ENCODE results near the gene ANO6.
"Not testable (repeated sequence)": the region's sequence is repeated elsewhere in the genome, so short reads cannot be mapped to it uniquely, and the experiment has no call there.

The ANO6 gene

DNA sequence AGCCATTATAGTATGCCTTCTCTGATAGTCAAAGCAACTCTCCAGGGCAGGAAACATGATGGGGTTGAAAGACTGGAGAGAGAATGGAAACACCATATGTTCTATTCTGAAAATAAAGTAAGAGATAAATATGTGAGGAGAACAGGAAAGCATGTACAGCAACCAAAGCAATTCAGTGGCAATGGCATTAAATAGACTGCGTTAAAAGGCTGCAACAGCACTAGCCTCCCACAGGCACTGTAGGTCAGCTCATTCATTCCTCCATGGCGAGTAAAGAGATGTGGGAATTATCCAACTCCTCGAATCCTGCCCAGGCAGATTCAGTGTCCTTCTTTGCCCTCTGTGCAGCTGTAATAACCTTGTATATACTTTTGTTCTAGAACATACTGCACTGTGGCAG lies 43.8 kb downstream of the ANO6 start:
- in situ Hi-C loops (cut with HindIII; ENCODE audit: low sequenced_read_pairs) = no loop called here
- TF ChIP-seq, protein P1, sequence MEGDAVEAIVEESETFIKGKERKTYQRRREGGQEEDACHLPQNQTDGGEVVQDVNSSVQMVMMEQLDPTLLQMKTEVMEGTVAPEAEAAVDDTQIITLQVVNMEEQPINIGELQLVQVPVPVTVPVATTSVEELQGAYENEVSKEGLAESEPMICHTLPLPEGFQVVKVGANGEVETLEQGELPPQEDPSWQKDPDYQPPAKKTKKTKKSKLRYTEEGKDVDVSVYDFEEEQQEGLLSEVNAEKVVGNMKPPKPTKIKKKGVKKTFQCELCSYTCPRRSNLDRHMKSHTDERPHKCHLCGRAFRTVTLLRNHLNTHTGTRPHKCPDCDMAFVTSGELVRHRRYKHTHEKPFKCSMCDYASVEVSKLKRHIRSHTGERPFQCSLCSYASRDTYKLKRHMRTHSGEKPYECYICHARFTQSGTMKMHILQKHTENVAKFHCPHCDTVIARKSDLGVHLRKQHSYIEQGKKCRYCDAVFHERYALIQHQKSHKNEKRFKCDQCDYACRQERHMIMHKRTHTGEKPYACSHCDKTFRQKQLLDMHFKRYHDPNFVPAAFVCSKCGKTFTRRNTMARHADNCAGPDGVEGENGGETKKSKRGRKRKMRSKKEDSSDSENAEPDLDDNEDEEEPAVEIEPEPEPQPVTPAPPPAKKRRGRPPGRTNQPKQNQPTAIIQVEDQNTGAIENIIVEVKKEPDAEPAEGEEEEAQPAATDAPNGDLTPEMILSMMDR (IDR thresholded peaks at IDR 0.05; ENCODE audit: low read depth, low read length) = no peak
- H3K4me3 ChIP-seq (ENCODE audit: low read depth, low read length) = no peak overlapping the region
- peak; percentile 54 for DNase-seq (ENCODE audit: low read depth, low spot score)

DNA sequence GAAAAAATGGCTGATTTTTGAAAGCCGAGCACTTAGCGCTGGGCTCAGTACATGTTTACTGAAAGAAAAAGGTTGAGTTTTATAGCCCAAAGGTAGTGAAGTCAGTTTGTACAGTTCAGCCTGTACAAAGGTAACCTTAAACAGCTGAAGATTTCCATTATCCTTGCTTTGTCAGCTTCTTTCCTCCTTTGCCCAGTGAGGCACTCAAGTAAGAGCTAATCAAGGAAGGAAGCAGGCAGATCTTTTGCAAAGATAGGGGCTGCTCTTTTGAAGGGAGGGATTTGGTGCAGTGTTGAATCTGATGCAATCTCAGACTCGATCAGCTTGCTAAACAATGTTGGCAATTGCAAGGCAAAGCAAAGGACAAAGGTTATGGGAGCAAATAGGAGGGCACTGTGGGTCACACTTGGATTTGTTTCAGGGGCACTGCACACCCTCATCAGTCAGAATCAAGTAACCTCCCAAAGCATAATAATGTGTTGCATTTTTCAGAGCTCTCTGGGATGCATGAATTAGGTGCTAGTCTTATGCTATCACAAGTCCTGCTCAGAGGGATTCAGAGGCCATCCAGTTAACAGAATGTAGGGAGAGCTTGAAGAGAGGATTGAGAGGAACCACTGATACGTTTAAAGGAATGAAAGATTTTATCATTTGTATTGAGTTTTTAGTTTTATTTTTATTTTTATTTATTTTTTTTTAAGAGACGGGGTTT lies 44.4 kb downstream of the ANO6 start:
- in situ Hi-C loops (cut with HindIII; ENCODE audit: low sequenced_read_pairs) = no loop called here
- no peak overlapping the region for H3K4me3 ChIP-seq (ENCODE audit: low read depth, low read length)
- TF ChIP-seq, protein P1 (IDR thresholded peaks at IDR 0.05; ENCODE audit: low read depth, low read length) = no peak
- no peak for DNase-seq (ENCODE audit: low read depth, low spot score)

DNA sequence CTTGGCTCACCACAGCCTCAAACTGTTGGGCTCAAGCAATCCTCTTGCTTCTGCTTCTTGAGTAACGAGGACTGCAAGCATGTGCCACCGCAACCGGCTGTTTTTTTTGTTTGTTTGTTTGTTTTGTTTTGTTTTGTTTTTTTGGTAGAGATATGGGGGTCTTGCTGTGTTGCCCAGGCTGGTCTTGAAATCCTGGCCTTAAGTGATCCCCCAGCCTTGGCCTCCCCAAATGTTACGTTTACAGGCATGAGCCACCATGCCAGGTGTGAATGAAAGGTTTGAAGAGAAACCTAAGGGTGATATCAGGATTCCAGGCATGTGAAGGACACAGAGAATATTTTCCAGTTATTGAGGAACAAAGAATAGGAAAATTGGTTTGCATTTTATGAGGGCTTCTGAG lies 45.0 kb downstream of the ANO6 start:
- no peak for DNase-seq (ENCODE audit: low read depth, low spot score)
- TF ChIP-seq, protein P1 (IDR thresholded peaks at IDR 0.05; ENCODE audit: low read depth, low read length) = no peak
- in situ Hi-C loops (cut with HindIII; ENCODE audit: low sequenced_read_pairs) = no loop called here
- H3K4me3 ChIP-seq (ENCODE audit: low read depth, low read length) = no peak overlapping the region

DNA sequence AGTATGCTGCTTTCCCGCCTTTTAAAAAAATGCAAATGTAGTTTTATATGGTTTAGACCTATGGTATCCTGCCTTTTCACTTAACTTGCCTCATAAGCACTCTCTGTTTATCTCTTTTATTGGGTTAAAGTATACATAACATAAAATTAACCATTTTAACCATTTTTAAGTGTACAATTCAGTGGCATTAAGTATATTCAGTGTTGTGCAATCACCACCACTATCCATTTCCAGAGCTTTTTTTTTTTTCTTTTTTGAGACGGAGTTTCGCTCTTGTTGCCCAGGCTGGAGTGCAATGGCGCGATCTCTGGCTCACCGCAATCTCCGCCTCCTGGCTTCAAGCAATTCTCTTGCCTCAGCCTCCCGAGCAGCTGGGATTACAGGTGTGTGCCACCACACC lies 46.3 kb downstream of the ANO6 start:
- in situ Hi-C loops (cut with HindIII; ENCODE audit: low sequenced_read_pairs); H3K4me3 ChIP-seq (ENCODE audit: low read depth, low read length); DNase-seq (ENCODE audit: low read depth, low spot score): not testable (repeated sequence)

DNA sequence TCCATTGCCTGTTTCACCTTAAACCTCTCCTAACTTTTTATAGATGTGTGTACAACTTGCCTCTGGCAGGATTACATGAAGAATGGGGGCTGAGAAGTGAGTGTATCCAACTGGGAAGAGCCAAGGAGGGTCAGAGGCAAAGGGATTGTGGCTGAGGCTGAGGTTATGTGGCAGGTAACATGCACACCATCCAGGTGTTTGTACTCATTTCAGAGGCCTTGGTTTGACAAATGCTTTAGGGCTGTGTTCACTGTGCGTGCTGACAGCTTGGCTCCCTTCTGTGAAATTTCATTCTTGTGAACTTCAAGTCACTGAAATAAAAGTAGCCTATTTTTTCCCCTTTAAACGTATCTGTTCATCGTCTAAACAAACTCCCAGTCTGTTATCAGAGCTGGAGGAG lies 47.7 kb downstream of the ANO6 start:
- in situ Hi-C loops (cut with HindIII; ENCODE audit: low sequenced_read_pairs) = no loop called here
- TF ChIP-seq, protein P1 (IDR thresholded peaks at IDR 0.05; ENCODE audit: low read depth, low read length) = no peak
- DNase-seq (ENCODE audit: low read depth, low spot score) = no peak
- H3K4me3 ChIP-seq (ENCODE audit: low read depth, low read length) = no peak overlapping the region

DNA sequence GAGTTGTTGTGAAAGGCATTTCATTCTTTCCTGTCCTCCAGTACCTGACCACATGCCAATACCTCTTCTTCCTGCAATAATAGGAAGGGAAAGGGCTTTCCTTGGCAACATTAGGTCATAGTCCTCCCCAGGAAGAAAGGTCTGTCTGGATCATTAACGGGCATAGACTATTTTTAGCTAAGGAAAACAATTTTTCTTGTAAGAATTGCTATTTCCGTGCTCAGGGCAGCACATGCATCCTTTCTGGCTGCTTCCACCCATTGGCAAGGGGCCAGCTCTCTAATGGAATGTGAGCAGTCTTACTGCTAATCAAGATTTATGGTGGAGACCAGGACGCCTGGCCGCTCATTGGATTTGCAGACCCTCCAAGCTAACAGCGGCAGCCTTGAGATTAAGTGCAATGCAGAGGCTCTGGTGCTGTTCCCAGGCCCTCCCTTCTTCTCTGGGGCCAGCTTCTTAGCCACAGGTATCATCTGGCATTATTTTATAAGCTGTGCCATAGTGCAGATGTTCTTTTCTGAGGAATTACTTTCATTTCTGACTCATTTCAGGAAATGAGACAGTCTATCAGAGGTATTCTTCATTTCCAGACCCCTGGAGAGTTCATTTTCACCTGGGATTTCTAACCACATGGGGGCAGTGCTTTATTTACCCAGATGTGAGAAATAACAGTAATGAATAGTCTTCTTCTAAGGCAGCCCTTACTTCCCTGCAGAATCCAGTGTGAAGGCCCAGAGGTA lies 52.9 kb downstream of the ANO6 start:
- in situ Hi-C loops (cut with HindIII; ENCODE audit: low sequenced_read_pairs) = no loop called here
- peak; percentile 89 for DNase-seq (ENCODE audit: low read depth, low spot score)
- no peak overlapping the region for H3K4me3 ChIP-seq (ENCODE audit: low read depth, low read length)
- TF ChIP-seq, protein P1 (IDR thresholded peaks at IDR 0.05; ENCODE audit: low read depth, low read length) = peak; percentile 52

DNA sequence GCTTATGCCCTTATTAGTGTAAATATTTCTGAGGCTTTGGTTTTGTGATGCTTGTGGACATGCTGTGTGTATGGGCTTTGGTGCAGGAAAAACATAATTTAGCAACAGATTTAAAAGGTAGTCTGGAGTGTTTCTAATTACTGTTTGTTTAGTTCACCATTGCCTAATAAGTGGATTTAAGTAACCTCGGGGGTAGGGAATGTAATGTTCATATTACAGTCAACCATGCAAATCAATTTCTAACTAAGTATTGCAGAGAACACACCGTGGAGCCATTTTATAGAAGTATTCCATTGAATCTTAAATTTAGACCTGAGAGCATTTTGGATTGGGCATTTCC lies 53.5 kb downstream of the ANO6 start:
- no peak overlapping the region for H3K4me3 ChIP-seq (ENCODE audit: low read depth, low read length)
- TF ChIP-seq, protein P1 (IDR thresholded peaks at IDR 0.05; ENCODE audit: low read depth, low read length) = no peak
- no peak for DNase-seq (ENCODE audit: low read depth, low spot score)
- in situ Hi-C loops (cut with HindIII; ENCODE audit: low sequenced_read_pairs) = no loop called here
